Panc1 (cell line): ENCODE data around the gene SPATA32. TPM values are rescaled to one million over a fixed set of nuclear protein-coding genes. Genes with fewer than 3 reads are reported as not detected.

Experiments
- ATAC-seq: fragments of 200-7000 bp; cut with Tn5 transposase; 2 replicates; pipeline ENCODE4 v1.9.1; 2020; ENCODE audit warnings: mild to moderate bottlenecking, moderate library complexity
- BruUV-seq: library from RNA; stranded (reverse); fragments of 400-500 nt; replicated peaks from 2 replicates; lab custom pipeline; 2021; lab: Mats Ljungman, UMichigan
- CTCF ChIA-PET: fragments of 300-600 bp; sonication (Branson Sonifier 250); formaldehyde crosslinking; loops from one replicate; lab custom pipeline; 2022; ENCODE audit warnings: antibody characterized with exemption; lab: Charles Lee
- POLR2A ChIA-PET: fragments of 300-600 bp; sonication (Branson Sonifier 250); formaldehyde crosslinking; loops from one replicate; lab custom pipeline; 2022; ENCODE audit warnings: antibody characterized with exemption; lab: Charles Lee
- DNase-seq: peaks from one replicate; pipeline ENCODE4 v3.0.0-alpha.2; 2010; ENCODE audit warnings: low read depth, low spot score
- H3K27ac ChIP-seq: 2 replicates; pipeline ENCODE4 v1.5.1; 2011; ENCODE audit warnings: mild to moderate bottlenecking, low read length, inconsistent platforms
- H3K27me3 ChIP-seq: fragments of 200-500 bp; sonication (Bioruptor generic); 2 replicates; pipeline ENCODE4 v1.6.0; 2014; ENCODE audit warnings: low read length, inconsistent platforms; ENCODE audit not compliant: control insufficient read depth, insufficient read depth
- H3K36me3 ChIP-seq: fragments of 200-500 bp; sonication (Bioruptor generic); 2 replicates; pipeline ENCODE4 v1.5.1; 2014; ENCODE audit warnings: inconsistent platforms, mild to moderate bottlenecking, low read length, moderate library complexity; ENCODE audit not compliant: control insufficient read depth, insufficient read depth
- H3K4me1 ChIP-seq: 2 replicates; pipeline ENCODE4 v1.5.1; 2011; ENCODE audit warnings: inconsistent platforms, mild to moderate bottlenecking, low read length, moderate library complexity; ENCODE audit not compliant: control insufficient read depth, insufficient read depth
- H3K4me3 ChIP-seq, 2 experiments: 2 replicates each; pipeline ENCODE4 v1.5.1; 2011 to 2012; ENCODE audit warnings: low read depth in 2 of 2, low read length in 2 of 2, mild to moderate bottlenecking in 2 of 2, inconsistent platforms in 1 of 2, moderate library complexity in 1 of 2
- H3K9me3 ChIP-seq: fragments of 200-500 bp; sonication (Bioruptor generic); 2 replicates; pipeline ENCODE4 v1.5.1; 2014; ENCODE audit warnings: low read depth, mild to moderate bottlenecking, inconsistent platforms, low read length, moderate library complexity; ENCODE audit not compliant: control insufficient read depth, insufficient read depth
- POLR2AphosphoS5 ChIP-seq: IDR thresholded peaks from 2 replicates; pipeline ENCODE4 v1.6.1; 2012; ENCODE audit warnings: mild to moderate bottlenecking, low read depth, low read length, moderate library complexity
- REST ChIP-seq, 2 experiments: IDR thresholded peaks; 2 replicates each; pipeline ENCODE4 v1.6.1; 2011 to 2012; ENCODE audit warnings: low read depth in 2 of 2, control low read depth in 1 of 2, low read length in 1 of 2, mild to moderate bottlenecking in 1 of 2, moderate library complexity in 1 of 2; ENCODE audit not compliant: insufficient read depth in 1 of 2
- SIN3A ChIP-seq: IDR thresholded peaks from 2 replicates; pipeline ENCODE4 v1.6.1; 2012; ENCODE audit warnings: low read depth, mild to moderate bottlenecking, low read length, moderate library complexity, borderline replicate concordance; ENCODE audit not compliant: insufficient read depth
- TCF7L2 ChIP-seq: IDR thresholded peaks from 2 replicates; pipeline ENCODE4 v1.6.1; 2011; ENCODE audit warnings: mild to moderate bottlenecking, low read depth, low read length, inconsistent platforms
- in situ Hi-C: cut with HindIII; loops from 2 replicates; pipeline ENCODE4 v1.10.0; 2016; ENCODE audit warnings: low sequenced_read_pairs, low pct_unique_long_range_greater_than_20kb
- intact Hi-C: fragments of 100-400 bp; cut with micrococcal nuclease; formaldehyde crosslinking; loops from one replicate; pipeline ENCODE4 v1.10.0; 2022; ENCODE audit not compliant: unreplicated experiment
- total RNA-seq: library from RNA; stranded (reverse); gene quantifications from one replicate; pipeline ENCODE4 v1.2.1, GENCODE V29; 2021; ENCODE audit not compliant: unreplicated experiment
- TF ChIP-seq, protein P1 (sequence below): fragments of 450-650 bp; IDR thresholded peaks from 2 replicates; pipeline ENCODE4 v1.5.1; 2017; ENCODE audit warnings: mild to moderate bottlenecking

Gene SPATA32
- total RNA-seq, 1 experiment from 2014 or later = 0.26 TPM

DNA sequence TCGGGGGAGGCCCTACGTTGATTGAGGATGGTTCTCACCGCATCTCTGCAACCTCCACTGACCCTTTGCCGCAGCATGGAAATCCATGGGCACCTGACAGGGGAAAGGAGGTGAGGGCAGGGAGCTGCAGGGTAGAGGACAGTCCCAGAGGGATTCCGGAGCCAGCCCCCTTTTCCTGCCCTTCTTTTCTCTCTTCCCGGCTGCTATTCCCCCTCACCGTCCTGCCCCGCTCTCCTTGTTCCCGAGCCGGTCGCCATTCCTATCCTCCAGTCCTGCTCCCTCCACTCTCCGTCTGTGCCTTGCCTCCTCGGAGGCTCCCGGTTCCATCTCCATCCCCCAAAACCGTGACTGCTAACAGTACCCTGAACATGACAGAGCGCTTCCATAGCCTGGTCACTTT lies 4.8 kb downstream of the SPATA32 start:
- intact Hi-C loops = no loop called here
- ATAC-seq = no peak
- no peaks in the 10 kb centered on the region for H3K27me3 ChIP-seq
- ChIA-PET CTCF (no interaction called here), POLR2A (no interaction called here)
- BruUV-seq = no TSS peak
- no peak overlapping the region for H3K27ac ChIP-seq
- no peak for TF ChIP-seq SIN3A
- TF ChIP-seq POLR2AphosphoS5 = no peak
- peaks cover 6% of the 10 kb centered on the region for H3K4me1 ChIP-seq
- in situ Hi-C loops = no loop called here
- no peaks in the 10 kb centered on the region for H3K9me3 ChIP-seq
- DNase-seq = no peak
- no peaks in the 10 kb centered on the region for H3K36me3 ChIP-seq
- no peak overlapping the region for H3K4me3 ChIP-seq

- ATAC-seq = no peak
- CTCF ChIA-PET = no interaction called here
- TF ChIP-seq SIN3A = no peak
- in situ Hi-C loops = no loop called here
- H3K27me3 ChIP-seq = no peaks in the 10 kb centered on the region
- no peaks in the 10 kb centered on the region for H3K9me3 ChIP-seq
- peaks cover 3% of the 10 kb centered on the region for H3K4me1 ChIP-seq
- BruUV-seq = no TSS peak
- H3K27ac ChIP-seq = no peak overlapping the region
- no peak overlapping the region for H3K4me3 ChIP-seq
- intact Hi-C loops = no loop called here
- POLR2A ChIA-PET = no interaction called here
- no peaks in the 10 kb centered on the region for H3K36me3 ChIP-seq
- no peak for DNase-seq
Measured at GRCh38 chr17:45256114-45256966, 5.6 kb downstream of the SPATA32 start.

- no peaks in the 10 kb centered on the region for H3K27me3 ChIP-seq
- CTCF ChIA-PET = interaction anchor here (0.5 kb wide), 1 partner anchor 51 kb away, joined by 3 read pairs; no protein-coding TSS in a partner anchor
- in situ Hi-C loops (no loop called here), intact Hi-C loops (no loop called here)
- no peak overlapping the region for H3K27ac ChIP-seq
- POLR2A ChIA-PET = interaction anchor here (0.5 kb wide), 1 partner anchor 287 kb away, joined by 3 read pairs; the partner anchor contains the start of gene C1QL1
- BruUV-seq = no TSS peak
- no peaks in the 10 kb centered on the region for H3K4me1 ChIP-seq
- no peak for ATAC-seq
- no peak overlapping the region for H3K4me3 ChIP-seq
- H3K9me3 ChIP-seq = no peaks in the 10 kb centered on the region
- DNase-seq = no peak
- no peaks in the 10 kb centered on the region for H3K36me3 ChIP-seq
- TF ChIP-seq, protein P1, sequence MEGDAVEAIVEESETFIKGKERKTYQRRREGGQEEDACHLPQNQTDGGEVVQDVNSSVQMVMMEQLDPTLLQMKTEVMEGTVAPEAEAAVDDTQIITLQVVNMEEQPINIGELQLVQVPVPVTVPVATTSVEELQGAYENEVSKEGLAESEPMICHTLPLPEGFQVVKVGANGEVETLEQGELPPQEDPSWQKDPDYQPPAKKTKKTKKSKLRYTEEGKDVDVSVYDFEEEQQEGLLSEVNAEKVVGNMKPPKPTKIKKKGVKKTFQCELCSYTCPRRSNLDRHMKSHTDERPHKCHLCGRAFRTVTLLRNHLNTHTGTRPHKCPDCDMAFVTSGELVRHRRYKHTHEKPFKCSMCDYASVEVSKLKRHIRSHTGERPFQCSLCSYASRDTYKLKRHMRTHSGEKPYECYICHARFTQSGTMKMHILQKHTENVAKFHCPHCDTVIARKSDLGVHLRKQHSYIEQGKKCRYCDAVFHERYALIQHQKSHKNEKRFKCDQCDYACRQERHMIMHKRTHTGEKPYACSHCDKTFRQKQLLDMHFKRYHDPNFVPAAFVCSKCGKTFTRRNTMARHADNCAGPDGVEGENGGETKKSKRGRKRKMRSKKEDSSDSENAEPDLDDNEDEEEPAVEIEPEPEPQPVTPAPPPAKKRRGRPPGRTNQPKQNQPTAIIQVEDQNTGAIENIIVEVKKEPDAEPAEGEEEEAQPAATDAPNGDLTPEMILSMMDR = no peak
- TF ChIP-seq REST (IDR thresholded peaks at IDR 0.05; ENCODE audit: insufficient read depth in 1 of 2, low read depth in 2 of 2, low read length in 1 of 2) = no peak
- TF ChIP-seq TCF7L2 = no peak
- TF ChIP-seq POLR2AphosphoS5 = no peak
- no peak for TF ChIP-seq SIN3A
Measured at GRCh38 chr17:45255358-45255757, 6.5 kb downstream of the SPATA32 start.
